GM18519 (cell line): ENCODE measurements around the gene MARCOL.

Experiments
- ATAC-seq: cut with Tn5 transposase; IDR thresholded peaks from one replicate; pipeline ENCODE4 v1.9.1; 2021; ENCODE audit warnings: mild to moderate bottlenecking, moderate library complexity; ENCODE audit not compliant: unreplicated experiment, low FRiP score

The MARCOL gene, protein sequence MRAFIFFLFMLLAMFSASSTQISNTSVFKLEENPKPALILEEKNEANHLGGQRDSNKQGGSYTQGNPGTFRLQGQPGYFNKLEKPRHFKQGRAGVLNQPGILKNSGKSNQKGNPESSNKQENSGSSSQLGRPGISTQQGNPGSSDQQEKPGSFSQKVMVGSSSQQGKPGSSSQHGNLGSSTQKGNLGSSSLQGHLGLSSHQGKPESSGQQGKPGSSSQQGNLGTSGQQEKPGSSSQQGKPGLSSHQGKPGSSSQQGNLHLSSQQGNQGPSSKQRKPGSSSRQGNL

DNA sequence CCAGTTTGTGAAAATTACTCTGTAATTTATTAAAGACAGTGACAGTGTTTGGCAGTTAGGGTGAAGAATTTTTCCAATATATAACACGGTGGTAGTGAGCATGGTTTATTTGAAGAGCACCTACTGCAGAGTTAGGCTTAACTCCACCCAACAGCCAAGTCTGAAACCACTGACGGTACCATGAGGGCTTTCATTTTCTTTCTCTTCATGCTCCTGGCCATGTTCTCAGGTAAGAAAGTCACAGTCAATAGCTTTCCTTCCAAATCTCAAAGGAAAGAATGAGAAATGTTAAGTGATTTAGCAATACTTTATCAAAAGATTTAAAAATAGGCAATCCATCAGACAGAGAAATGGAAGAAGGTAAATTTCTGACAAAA is at the start of gene MARCOL:
Gene MARCOL, plus strand, starts transcription at position 108 of the 377 bp plus-strand sequence. Its CDS starts 73 bp downstream, at position 181.
- ATAC-seq: no peak

DNA sequence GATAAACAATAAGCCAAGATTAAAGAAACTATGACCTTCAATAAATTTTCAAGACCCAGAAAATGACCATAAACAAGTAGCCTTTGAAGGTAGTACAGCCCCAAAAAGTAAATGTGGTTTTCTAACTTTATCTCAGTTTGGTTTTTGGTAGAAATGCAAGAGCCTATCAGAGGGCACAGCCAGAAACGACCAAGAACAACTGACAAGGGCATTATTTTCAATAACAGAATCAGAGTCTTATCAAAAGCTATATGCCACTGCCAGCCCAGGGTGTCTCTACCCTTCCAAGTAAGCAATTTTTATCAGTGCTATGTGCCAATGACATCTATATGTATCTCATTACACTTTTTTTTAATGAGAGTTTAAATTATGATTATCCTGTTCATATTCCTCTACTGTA is 47.3 kb upstream of the MARCOL start:
- no peak for ATAC-seq

DNA sequence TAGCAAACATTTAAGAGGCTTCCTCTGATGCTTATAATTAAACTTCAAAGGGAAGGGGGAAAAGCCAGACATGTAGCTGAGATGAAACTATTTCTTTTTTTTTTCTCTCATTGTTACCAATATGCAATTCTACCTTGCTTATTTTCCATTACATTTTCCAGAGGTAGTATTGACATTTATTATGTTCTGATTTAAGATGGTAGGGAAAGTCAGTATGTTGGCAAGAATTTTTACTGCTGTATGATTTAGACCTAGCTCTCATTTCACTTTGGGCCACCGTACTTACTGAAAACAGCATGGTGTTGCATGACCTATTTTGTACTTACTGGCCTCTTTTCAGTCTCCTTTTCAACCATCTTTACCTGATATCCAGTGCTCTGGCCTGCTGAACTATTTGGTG is 45.1 kb upstream of the MARCOL start:
- ATAC-seq: no peak

DNA sequence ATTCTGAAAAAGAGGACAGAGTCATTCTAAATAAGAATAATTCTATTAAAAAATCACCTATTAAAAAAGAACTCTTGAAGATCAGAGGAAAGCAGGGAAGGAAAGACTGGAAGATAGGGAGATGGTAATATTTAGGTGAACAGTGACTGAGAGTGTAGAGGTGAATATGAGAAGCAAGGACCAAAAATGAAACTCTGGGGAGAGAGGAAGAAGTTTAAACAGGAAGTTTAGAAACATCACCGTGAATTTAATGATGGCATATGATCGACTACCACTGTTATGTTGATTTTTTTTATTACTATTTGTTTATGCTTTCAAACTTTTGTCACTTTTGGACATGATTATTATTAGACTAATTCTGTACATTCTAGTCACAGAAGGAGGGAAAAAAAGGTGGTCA is 37.2 kb upstream of the MARCOL start:
- ATAC-seq: no peak

DNA sequence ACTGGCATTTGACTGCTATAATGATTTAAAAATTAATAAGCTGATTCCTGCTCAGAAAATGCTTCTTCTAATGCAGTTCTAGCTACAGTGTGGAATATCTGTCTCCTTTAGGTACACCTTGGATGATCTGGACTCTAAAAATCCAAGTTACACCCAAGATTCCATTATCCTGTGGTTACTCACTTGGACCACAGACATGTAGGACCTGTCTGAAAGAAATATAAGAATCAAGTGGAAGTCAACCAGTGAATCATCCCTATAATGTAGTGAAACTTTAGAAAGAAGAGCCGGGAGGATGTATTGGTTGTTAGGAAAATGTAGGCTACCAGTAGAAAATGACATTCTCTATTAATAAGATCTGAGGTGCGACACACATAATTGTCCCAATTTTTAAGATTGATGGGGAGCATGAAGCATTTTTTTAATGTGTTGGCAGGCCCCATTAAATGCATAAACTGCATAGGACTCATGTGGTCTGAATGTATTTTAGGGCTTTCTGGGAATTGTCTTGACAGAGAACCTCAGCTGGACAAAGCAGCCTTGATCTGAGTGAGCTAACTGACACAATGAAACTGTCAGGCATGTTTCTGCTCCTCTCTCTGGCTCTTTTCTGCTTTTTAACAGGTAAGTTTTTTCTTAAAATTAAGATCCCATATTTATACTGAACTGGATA is 35.7 kb upstream of the MARCOL start, which contains the start of gene SPINK6:
Gene SPINK6, plus strand, starts transcription at position 512 of the 673 bp plus-strand sequence. Its CDS starts 55 bp downstream, at position 567.
- no peak for ATAC-seq

DNA sequence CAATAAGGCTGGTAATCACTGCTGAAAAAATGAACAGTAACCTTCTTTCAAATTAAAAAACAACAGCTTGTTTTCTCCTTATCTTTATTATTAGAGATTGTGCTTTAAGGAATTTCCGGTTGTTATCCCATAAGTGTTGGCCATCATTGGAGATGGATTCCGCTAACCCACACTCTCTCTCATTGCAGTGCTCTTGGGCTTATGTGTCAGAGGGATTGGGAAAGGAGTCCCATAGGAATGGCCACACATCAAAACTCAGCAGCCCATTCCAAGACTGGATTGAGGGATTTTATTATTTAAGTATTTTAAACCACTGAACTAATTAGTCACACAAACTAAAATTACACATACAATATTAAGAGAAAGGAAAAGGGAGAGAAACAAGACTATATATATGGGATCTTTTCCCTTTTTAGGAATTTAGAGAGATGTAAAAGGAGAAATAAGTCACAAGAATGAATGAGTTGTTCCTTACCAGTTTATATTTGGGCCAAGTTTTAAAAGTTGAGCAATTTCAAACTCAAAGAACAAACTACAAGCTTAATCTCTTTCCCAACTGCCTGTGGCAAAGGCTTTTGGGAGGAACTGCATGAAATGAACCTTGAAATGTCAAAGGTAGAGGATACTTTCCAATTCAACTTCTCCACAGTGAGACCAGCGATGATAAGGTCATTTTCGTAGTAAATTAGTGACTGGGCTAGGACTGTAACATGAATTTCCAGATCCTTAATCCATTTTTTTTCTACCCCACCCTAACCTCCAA is 33.1 kb upstream of the MARCOL start:
- no peak for ATAC-seq

DNA sequence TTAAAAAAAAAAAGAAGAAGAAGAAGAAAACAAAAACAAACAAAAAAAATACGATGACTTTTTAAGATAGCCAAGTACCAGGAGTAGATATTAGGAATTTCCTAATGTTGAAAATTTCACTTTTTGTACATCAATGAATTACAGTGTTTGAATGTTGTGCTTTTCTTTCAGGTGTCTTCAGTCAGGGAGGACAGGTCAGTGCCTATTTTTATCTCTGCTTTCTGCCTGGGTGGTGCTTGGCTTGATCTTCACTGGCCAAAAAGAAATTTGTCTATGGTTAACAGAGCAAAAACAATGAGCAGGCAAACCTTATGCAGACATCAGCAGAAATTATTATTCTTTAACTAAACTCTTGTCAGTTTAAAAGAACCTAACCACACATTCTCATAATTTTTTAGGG is 32.5 kb upstream of the MARCOL start:
- ATAC-seq: no peak

DNA sequence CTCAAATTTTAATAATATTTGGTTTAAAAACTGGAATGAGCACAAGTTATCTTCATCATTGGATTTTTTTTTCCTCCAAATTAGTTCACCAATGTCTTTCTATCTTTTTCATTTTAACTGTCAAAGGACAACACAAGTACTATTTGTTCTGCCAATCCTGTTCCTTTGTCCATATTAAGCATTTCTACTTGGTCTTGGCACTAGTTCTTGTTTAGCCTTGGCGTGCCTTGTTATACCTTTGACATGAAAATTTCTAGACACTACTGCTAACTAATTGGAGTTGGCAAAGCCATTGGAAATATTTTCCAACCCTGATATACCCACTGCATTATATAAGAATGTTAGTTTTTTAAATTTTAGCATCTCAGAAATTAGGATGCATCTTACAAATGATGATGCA is 31.7 kb upstream of the MARCOL start:
- ATAC-seq: no peak

DNA sequence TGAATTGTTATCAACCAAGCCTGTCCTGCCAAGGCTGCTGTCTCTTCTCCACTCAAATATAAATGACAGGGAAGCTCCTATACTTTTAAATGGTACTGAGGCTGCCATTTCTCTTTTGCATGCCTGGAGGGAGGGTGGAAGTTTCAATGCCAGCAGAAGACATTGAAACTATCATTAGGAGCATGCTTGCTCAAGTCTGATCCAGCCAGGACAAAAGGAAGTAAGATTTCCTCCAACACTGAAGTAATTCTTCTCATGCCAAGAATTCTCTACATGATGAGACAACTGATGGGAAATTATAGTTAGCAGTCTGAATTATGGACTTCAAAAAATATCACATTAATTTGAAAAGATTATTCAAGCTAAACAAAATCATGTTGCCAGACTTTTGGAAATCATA is 30.1 kb upstream of the MARCOL start:
- ATAC-seq: no peak

DNA sequence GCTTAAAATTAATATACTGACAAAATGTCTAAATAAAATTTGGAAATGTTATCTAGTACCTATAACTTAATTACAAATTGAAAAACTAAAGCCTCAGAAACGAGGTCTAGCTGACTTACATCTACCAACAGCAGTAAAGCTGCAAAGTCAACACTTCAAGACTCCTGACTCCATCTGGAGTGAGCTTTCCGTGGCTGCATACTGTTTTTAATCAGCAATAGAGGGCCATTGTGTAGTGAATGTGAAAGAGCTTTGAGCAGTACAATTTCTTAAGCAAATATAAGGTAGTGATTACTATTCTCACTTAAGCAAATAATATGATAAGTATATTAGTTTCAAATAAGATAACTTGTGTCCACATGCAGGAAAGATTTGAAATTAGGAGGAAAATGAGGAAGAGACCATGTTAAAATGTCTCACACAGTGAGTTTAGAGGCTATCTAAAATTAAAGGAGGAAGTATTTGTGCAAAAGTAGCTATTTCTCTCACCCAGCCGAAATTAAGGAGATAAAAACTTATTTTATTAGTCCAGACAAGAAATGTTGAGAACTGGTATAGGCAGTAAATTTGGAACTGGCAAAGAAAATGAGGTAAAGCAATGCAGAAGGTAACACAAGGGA is 29.1 kb upstream of the MARCOL start:
- no peak for ATAC-seq

DNA sequence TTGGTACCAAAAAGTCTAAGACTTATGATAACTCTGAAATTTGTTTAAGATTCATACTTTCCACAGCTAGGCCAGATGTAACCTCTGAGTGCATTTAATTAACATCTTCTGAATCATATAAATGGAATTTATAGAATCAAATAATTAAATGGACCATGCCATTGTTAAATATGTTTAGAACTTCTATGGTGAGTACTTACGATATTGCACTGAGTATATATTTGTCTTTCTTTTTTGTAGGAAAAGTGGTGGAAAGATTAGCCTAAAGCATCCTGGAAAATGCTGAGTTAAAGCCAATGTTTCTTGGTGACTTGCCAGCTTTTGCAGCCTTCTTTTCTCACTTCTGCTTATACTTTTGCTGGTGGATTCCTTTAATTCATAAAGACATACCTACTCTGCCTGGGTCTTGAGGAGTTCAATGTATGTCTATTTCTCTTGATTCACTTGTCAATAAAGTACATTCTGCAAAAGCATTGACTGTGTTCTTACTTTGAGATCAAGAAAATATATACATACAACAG is 23.6 kb upstream of the MARCOL start:
- ATAC-seq: no peak

DNA sequence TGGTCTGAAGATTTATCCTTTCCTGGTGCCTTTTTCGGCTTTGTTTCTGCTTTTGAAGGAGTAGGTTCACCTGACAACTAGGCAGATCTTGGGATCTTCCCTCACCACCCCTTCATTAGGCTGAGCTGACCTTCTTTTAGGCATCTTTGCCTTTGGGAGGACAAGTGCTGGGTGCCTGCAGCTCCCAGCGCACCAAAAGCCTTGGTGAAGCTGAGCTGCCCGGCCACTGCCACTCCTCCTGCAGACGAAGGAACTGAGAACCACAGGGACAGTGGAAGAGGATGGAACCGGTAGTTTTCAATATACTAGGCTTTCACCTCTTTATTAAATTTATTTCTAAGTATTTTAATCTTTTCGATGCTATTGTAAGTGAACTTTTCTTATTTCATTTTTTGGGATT is 16.8 kb upstream of the MARCOL start:
- no peak for ATAC-seq

DNA sequence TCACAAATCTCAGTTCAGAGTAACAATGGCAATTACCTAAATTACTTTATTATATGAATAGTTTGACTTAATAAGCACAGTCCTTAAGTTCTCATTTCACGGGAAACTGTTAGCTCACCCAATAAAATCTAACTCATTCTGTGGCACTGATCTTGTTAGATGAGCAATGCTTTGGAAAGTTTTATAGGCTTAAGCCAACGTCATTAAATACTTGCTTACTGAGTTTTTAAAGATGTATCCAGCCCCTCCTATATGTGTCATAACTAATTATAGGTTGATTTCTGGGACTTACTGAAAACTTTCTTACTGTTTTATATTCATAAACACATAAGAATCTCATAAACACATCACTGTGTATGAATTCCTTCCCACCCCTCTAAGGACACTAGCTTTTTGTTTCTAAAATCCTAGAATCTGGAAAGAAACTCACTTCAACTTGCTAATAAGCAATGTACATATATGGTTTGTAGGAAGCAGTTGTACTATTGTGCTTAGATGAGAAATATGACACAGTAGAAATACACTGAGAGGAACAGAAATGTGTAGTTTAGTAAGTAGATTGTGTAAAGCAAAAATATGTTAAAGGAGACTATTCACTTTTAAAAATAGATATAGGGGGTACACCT is 14.1 kb upstream of the MARCOL start:
- no peak for ATAC-seq

DNA sequence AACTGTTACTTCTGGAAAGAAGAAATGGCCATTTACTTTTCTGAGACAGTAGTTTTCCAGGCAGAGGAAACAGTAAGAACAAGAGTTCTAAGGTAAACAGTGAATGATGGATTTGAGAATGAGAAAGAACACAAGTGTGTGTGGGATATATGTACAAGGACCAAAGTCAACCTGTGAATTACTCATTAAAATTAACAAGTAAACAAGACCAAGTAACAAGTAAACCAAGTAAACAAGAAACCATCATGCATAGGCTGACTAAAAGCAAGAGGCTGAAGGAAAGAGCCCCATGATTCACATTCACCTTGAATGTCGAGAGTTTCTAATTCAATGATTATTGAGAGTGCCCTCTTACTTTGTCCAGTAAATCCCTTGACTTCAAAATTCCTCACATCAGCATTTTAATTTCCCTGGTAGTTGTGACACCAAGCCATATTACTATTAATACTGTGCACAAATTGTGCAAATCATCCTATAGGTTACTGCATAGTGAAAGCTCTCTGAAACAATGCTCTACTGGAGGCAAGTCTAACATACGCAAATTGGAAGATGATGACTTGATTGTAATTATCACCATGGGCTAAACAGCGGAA is 9.8 kb upstream of the MARCOL start:
- no peak for ATAC-seq

DNA sequence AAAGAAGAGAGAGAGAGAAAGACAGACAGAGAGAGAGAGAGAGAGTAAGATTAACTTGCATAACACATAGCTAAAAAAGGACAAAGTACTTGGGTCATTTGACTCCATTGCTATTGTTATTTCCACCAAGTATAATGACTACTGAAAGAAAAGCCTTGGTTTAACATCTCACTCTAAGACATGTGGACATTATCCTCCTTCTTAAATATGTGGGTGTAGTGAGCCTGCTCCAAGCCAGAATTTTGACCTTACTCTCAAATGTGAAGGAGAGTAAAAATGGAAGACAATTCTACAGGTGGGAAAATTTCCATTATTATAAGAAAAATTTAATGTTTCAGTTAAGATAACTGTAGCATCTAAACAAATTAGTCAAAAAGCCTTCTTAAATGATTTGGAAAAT is 8.5 kb upstream of the MARCOL start:
- ATAC-seq: no peak

DNA sequence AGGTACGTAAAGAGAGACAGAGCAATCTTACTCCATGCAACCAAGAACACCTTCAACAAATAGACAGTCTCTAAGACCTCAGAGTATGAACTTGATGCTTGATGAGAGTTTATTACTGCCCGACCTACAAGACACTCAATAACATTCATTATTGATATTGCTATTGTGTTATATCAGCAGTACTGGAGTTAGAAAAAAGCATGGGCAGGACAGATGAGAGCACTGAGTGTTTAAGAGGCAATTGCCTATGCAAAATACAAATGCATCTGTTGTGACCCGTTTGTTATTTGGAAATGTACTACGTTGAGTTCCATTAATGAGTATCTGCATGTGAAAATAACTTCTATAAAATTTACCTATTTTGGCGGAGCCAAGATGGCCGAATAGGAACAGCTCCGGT is 8.1 kb upstream of the MARCOL start:
- ATAC-seq: no peak

DNA sequence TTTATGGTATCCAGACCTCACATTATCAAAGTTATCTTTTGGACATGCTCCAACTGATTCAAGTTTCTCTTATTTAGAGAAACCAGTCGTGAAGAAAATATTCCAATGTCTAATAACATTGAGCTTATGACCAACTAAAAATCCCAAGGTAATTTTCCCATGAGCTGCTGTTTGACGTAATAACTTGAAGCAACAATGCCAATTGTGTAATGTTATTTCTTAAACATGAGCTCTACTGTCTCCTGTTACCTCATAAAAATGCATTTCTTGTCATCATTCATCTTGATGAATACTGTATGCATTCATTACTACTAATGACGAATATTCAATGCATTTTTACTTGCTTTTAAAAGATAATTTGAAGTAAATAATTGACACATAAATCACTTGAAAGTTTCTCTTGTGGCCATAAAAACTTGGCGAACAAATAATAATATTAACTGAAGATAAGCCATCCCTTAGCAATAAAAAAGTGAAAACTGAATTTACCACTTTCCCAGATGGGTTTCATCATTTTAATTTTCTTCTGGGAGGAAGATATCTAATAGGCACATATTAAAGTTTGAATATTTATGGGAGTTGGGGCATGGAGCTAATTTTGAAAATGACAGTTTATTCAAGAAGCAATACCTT is 424 bp upstream of the MARCOL start:
- no peak for ATAC-seq

DNA sequence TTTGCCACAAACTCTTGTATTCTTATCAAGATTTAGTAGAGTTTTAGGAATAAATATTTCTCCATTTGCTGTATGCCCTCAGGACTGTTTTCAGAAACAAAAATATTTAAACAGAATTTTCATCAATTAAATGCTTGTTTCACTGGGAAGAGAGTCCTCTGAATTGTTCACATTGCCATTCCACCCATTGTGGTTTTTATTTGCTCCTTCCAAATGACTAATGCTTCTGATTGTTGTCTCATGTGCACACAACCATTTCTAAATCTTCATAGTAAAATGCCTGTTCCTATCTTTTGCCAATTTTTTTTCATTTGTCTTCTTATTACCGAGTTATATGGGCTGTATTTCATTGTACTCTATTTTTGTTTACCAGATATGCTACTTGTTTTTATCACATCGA is 10.6 kb downstream of the MARCOL start:
- ATAC-seq: no peak

DNA sequence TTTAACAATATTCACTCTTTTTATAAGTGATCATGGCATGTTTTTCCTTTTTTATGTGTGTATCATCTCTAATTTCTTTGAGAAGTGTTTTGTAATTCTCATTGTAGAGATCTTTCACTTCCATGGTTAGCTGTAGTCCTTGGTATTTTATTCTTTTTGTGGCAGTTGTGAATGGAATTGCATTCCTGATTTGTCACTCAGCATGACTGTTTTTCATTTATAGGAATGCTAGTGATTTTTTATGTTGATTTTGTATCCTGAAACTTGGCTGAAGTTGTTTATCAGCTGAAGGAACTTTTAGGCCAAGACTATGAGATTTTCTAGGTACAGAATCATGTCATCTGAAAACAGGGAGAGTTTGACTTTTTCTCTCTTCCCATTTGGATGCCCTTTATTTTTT is 17.1 kb downstream of the MARCOL start:
- no peak for ATAC-seq

DNA sequence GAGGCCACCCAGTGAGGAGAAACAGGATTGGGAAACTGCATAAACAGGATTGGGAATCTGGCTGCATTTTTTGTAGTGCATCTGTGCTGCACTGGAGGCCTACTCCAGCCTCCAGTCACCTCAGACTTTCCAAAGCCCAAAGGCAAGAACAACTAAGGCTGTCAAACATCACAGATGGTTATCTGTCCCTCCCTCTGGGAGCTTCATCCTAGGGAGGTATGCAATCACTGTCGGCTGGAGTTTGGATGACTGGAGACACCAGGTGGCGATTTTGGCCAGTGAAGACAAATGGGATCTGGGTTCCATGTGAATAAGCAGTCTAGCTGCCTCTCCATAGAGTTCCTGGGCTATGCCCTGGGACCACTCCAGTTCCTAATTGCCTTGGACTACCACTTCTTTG is 21.0 kb downstream of the MARCOL start:
- ATAC-seq: no peak
